ENCODE measurements around the gene TTLL3.
"Not testable (repeated sequence)": the region's sequence is repeated elsewhere in the genome, so short reads cannot be mapped to it uniquely, and the experiment has no call there.

Gene TTLL3

DNA sequence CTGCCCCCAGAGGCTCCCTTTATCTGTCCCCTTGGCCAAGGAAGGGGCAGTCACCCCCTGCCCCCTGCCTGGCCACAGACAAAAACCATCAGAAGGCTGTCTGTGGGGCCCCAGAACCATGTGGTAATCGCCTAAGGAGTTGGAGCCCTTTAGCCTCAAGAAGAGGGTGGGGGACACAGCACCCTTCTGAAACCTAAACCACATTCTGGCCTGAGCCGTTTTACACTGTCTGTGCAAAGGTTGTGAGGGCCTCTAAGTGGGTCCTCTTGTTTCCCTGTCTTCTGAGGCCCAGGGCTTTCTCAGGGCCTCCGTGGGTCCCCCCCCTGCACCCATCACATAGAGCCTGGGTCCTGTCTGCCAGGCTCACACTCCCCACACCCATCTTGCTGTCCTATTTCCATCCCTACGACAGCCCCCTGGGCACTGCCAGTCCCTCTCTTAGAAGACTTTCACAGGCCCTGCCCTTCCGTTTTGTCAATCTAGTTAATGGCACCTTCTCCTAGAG, 51.6 kb downstream of the TTLL3 start:
- TF ChIP-seq, protein P1, sequence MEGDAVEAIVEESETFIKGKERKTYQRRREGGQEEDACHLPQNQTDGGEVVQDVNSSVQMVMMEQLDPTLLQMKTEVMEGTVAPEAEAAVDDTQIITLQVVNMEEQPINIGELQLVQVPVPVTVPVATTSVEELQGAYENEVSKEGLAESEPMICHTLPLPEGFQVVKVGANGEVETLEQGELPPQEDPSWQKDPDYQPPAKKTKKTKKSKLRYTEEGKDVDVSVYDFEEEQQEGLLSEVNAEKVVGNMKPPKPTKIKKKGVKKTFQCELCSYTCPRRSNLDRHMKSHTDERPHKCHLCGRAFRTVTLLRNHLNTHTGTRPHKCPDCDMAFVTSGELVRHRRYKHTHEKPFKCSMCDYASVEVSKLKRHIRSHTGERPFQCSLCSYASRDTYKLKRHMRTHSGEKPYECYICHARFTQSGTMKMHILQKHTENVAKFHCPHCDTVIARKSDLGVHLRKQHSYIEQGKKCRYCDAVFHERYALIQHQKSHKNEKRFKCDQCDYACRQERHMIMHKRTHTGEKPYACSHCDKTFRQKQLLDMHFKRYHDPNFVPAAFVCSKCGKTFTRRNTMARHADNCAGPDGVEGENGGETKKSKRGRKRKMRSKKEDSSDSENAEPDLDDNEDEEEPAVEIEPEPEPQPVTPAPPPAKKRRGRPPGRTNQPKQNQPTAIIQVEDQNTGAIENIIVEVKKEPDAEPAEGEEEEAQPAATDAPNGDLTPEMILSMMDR (IDR thresholded peaks at IDR 0.05; ENCODE audit: insufficient read depth, low read depth, low read length, missing control alignments), result no peak
- no peak for DNase-seq (ENCODE audit: low read depth)
- H3K4me3 ChIP-seq (ENCODE audit: low read depth, low read length), result no peak overlapping the region

DNA sequence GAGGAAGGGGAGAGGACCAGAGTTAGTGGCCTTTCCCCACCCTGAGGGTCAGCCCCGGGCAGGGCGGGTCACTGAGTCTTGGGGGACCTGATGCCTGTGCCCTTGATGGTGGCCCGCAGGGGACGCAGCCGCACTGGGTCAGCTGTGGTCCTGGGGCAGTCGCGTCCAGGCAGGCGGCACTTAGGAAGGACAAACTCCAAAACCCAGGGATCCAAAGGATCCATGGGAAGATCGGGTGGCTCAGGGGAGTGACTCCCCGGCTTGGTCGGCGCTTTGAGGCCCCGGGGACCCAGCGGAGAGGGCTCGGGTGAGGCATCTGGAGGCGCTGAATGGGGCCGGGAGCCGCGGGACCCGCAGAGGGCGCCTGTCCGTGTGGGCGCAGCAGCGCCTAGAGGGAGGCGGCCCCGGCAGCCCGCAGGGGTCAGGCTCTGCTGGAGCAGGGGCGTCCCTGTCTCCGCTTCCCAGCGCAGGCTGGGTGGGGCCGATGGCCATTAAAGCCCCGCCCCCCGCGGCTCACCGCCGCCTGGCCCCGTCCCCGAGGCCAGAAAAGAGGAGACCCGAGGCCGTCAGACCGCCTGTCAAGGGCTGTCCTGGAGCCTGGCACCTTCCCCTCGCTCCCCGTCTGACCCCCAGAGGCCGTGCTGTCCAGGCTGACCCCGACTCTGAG, 52.5 kb downstream of the TTLL3 start:
- TF ChIP-seq, protein P1 (IDR thresholded peaks at IDR 0.05; ENCODE audit: insufficient read depth, low read depth, low read length, missing control alignments), result no peak
- H3K4me3 ChIP-seq (ENCODE audit: low read depth, low read length), result no peak overlapping the region
- no peak for DNase-seq (ENCODE audit: low read depth)

DNA sequence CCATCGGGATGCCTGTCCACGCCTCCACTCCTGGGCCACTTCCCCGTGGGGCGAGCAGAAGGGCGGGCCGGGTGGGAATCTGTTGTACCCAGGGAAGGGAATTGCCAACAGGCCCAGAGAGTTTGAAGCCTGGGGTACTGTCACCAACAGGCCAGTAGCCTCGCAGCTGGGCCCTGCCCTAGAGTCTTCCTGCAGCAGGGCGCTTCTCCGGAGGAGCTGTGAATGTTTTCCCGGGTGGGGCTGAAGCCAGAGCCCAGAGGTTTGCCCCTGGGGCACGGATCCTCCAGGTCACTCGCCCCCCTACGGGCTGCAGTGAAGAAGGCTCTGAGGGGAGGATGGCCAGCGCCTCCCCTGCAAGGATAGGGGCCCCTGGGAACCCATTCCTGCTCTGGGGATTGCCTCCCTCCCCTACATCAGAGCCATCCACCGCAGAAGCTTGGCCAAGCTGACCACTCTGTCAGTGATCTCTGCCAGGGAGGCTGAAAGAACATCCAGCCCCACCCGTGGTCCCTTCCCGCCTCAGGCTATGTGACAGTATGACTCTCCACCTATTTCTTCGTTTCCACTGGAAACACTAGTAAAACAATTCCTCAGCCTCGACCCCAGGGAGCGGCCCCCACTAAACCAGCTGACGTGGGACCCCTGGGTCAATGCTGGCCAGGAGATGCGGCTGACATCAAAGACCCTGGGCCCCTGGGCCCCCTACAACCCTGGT, 53.2 kb downstream of the TTLL3 start:
- DNase-seq (ENCODE audit: low read depth), result no peak
- TF ChIP-seq, protein P1 (IDR thresholded peaks at IDR 0.05; ENCODE audit: insufficient read depth, low read depth, low read length, missing control alignments), result no peak
- no peak overlapping the region for H3K4me3 ChIP-seq (ENCODE audit: low read depth, low read length)

DNA sequence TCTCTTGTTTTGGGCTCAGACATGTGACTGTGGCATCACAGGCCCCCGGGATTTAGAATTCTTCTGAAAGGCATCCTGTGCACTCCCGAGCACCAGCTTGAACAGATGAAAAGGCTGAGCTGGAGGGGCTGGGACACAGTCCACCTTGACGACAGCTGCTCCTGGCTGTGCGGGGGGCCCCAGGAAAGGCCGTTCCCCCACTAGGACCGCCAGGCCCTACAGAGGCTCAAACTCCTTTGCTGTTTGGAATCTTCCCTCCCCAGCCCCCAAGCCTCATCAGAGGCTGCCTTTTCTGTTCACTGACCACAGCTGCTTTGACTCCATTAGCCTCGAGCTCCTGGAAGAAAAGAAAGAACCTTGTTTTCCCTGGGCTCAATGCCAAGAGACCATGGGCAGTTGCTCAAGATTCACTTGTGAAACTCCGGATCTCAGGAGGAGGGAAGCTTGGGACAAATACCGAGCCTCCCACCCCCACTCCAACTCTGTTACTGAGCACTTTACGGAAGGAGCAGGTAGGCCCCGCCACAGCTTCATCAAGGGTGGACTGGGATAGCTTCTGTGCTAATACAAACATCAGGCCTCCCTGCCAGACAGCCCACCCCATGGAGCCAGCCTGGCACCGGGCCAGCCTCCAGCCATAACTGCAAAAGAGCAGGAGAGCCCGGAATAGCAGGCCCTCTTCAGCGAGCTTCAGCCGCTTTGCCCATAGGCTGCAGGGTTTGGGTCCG, 54.3 kb downstream of the TTLL3 start:
- TF ChIP-seq, protein P1 (IDR thresholded peaks at IDR 0.05; ENCODE audit: insufficient read depth, low read depth, low read length, missing control alignments), result no peak
- no peak overlapping the region for H3K4me3 ChIP-seq (ENCODE audit: low read depth, low read length)
- no peak for DNase-seq (ENCODE audit: low read depth)

DNA sequence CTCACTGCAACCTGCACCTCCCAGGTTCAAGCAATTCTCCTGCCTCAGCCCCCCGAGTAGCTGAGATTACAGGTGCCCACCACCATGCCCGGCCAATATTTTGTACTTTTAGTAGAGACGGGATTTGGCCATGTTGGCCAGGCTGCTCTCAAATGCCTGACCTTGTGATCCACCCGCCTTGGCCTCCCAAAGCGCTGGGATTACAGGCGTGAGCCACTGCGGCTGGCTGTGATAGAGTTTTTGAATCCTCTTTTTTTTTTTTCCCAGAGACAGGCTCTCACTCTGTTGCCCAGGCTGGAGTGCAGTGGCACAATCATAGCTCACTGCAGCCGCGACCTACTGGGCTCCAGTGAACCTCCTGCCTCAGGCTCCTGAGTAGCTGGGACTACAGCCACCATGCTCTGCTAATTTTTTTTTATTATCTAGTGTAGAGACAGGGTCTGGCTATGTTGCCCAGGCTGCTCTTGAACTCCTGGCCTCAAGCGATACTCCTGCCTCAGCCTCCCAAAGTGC, 55.1 kb downstream of the TTLL3 start:
- not testable (repeated sequence) for DNase-seq (ENCODE audit: low read depth); H3K4me3 ChIP-seq (ENCODE audit: low read depth, low read length)

DNA sequence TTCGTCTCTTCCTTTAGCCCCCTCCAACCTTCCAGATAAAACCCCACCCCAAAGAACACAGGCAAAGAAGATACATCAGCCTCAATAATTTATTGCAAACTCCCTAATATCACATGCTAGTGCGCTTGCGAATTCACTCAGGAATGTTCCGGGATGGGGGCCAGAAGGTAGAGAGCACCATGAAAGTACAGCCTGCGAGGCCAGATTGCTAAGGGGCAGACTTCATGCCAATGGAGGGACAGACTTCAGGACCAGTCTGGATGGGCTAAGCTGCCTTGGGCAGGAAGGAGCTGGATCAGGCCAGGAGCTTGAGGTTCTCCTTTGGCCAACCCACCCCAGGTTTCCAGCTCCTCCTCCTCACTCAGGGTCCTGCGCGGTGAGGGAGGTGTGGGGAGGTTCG, 56.6 kb downstream of the TTLL3 start:
- no peak overlapping the region for H3K4me3 ChIP-seq (ENCODE audit: low read depth, low read length)
- DNase-seq (ENCODE audit: low read depth), result no peak
- TF ChIP-seq, protein P1 (IDR thresholded peaks at IDR 0.05; ENCODE audit: insufficient read depth, low read depth, low read length, missing control alignments), result no peak

DNA sequence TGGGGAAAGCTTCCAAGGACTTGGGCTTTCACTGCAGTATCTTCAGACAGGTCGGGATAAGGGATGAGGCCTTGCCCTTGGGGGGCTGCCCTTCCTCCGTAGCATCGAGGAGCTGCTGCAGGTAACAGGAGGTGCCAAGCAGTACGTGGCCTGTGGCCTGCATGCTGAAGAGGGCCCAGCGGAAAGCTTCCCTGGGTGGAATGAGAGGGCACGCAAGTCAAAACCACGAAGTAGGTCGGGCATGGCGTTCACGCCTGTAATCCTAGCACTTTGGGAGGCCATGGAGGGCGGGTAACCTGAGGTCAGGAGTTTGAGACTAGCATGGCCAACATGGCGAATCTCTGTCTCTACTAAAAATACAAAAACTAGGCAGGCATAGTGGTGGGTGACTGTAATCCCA, 57.0 kb downstream of the TTLL3 start:
- TF ChIP-seq, protein P1 (IDR thresholded peaks at IDR 0.05; ENCODE audit: insufficient read depth, low read depth, low read length, missing control alignments), result no peak
- no peak for DNase-seq (ENCODE audit: low read depth)
- no peak overlapping the region for H3K4me3 ChIP-seq (ENCODE audit: low read depth, low read length)
